Endometrial microvascular endothelial cells (primary cell): ENCODE results near the gene LSS. TPM values are rescaled to one million over a fixed set of nuclear protein-coding genes. Genes with fewer than 3 reads are reported as not detected.
"Not testable (repeated sequence)": the region's sequence is repeated elsewhere in the genome, so short reads cannot be mapped to it uniquely, and the experiment has no call there.

Experiments used
- in situ Hi-C: cut with HindIII; loops from 2 replicates; pipeline ENCODE4 v1.10.0; 2017; ENCODE audit warnings: low sequenced_read_pairs, low pct_unique_long_range_greater_than_20kb; ENCODE audit errors: inconsistent ontology term
- total RNA-seq: library from RNA; depleted of rRNA; stranded (reverse); fragments of >200 nt; gene quantifications from one replicate; pipeline ENCODE4 v1.2.3, GENCODE V29; 2015; ENCODE audit errors: inconsistent ontology term

LSS gene
- total RNA-seq, 1 donor from 2014 or later, result 57.2 TPM

- in situ Hi-C loops, result no loop called here
These were observed 47.7 kb downstream of the LSS start for GRCh38 chr21:46180778-46181391.

- in situ Hi-C loops, result no loop called here
These were observed 48.4 kb downstream of the LSS start for GRCh38 chr21:46180079-46180722.

- in situ Hi-C loops, result no loop called here
These were observed 48.9 kb downstream of the LSS start for GRCh38 chr21:46179708-46180078.

GRCh38 chr21:46178961-46179360, 49.6 kb downstream of the LSS start:
- in situ Hi-C loops, result no loop called here

- in situ Hi-C loops, result not testable (repeated sequence)
These were observed 52.0 kb downstream of the LSS start for GRCh38 chr21:46176443-46177129.

- in situ Hi-C loops, result no loop called here
These were observed 55.0 kb downstream of the LSS start for GRCh38 chr21:46173573-46173972.

GRCh38 chr21:46172863-46173528, 55.6 kb downstream of the LSS start:
- in situ Hi-C loops, result no loop called here

- in situ Hi-C loops, result no loop called here
These were observed 56.3 kb downstream of the LSS start for GRCh38 chr21:46171996-46172862.

- in situ Hi-C loops, result no loop called here
These were observed 57.0 kb downstream of the LSS start for GRCh38 chr21:46171585-46171984.

- in situ Hi-C loops, result not testable (repeated sequence)
These were observed 58.0 kb downstream of the LSS start for GRCh38 chr21:46170436-46171193.

- in situ Hi-C loops, result no loop called here
These were observed 59.8 kb downstream of the LSS start for GRCh38 chr21:46168659-46169386.

GRCh38 chr21:46168238-46168637, 60.3 kb downstream of the LSS start:
- in situ Hi-C loops, result no loop called here

- in situ Hi-C loops, result no loop called here
These were observed 63.5 kb downstream of the LSS start for GRCh38 chr21:46165098-46165497.

- in situ Hi-C loops, result no loop called here
These were observed 65.2 kb downstream of the LSS start for GRCh38 chr21:46163380-46163779.

GRCh38 chr21:46161633-46162592, 66.7 kb downstream of the LSS start:
- in situ Hi-C loops, result no loop called here

- in situ Hi-C loops, result no loop called here
These were observed 67.5 kb downstream of the LSS start for GRCh38 chr21:46160907-46161632.
